Measurements from ENCODE around the gene AR. TPM values are rescaled to one million over a fixed set of nuclear protein-coding genes. Genes with fewer than 3 reads are reported as not detected.

Gene AR
- total and polyA plus RNA-seq, 2 of the 4 experiments (the other 2 are of a cell fraction) = 1.5 to 4.7 TPM

DNA sequence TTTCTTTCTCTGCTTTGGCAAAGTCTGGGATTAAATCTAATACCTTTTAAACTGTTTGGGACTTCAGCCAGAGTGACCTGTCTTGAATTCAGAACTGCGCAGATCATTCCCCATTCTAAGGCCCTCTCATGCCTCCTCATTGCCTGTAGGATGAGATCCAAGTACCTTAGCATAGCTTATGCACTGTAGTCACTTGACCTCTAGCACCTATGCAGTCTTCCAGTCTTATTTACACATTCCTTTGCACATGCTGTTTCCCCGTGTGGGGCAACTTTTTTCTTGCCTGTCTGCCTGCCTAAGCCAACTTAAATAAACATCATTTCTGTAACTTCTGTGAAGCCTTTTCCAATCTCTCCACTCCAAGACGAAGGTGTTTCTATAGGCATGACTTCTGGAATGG lies 68.4 kb downstream of the AR start:
- Histone ChIP-seq H3K79me1 (ENCODE audit: low read depth in 1 of 2, low read length in 2 of 2) (no peaks in the 10 kb centered on the region), H3K14ac (replicated peaks; ENCODE audit: low read depth, low read length) (no peak overlapping the region), H2BK120ac (ENCODE audit: low read depth, low read length) (no peak overlapping the region), H3K9ac (ENCODE audit: low read depth, low read length) (no peak overlapping the region), H4K91ac (ENCODE audit: insufficient read depth, low read depth, low read length) (no peak overlapping the region), H3K4me1 (ENCODE audit: control insufficient read depth, insufficient read depth, low read length) (no peaks in the 10 kb centered on the region), H2AK9ac (replicated peaks; ENCODE audit: low read depth, low read length, poor library complexity) (no peak overlapping the region), H3K9me3 (ENCODE audit: control insufficient read depth, insufficient read depth, low read length) (peaks cover 3% of the 10 kb centered on the region; the same call in 1 of the 2 replicates), H2BK20ac (ENCODE audit: low read depth, low read length) (no peak overlapping the region), H2AK5ac (ENCODE audit: low read depth, low read length) (no peak overlapping the region), H3K36me3 (ENCODE audit: control insufficient read depth, insufficient read depth, low read length) (no peaks in the 10 kb centered on the region), H3K4ac (ENCODE audit: low read depth, low read length) (no peak overlapping the region), H4K5ac (ENCODE audit: low read depth, low read length) (no peak overlapping the region), H3K27me3 (ENCODE audit: control insufficient read depth, insufficient read depth, low read length) (no peaks in the 10 kb centered on the region), H3K4me2 (ENCODE audit: low read depth, low read length) (no peak overlapping the region), H2BK15ac (ENCODE audit: low read depth, low read length) (no peak overlapping the region), H4K20me1 (ENCODE audit: insufficient read depth, low read length) (no peaks in the 10 kb centered on the region), H4K8ac (ENCODE audit: low read depth in 2 of 2, low read length in 2 of 2) (no peak overlapping the region), H3K9me1 (ENCODE audit: insufficient read depth, low read length) (no peaks in the 10 kb centered on the region), H3K4me3 (ENCODE audit: insufficient read depth, low read depth, low read length) (no peak overlapping the region), H3K27ac (ENCODE audit: insufficient read depth, low read length) (no peak overlapping the region), H3K18ac (ENCODE audit: low read depth, low read length) (no peak overlapping the region), H2AFZ (replicated peaks; ENCODE audit: low read length, poor library complexity) (no peak overlapping the region), H2BK5ac (ENCODE audit: low read depth, low read length, poor library complexity, severe bottlenecking) (no peak overlapping the region), H3K56ac (ENCODE audit: extremely low read depth, insufficient read depth, low read length) (no peak overlapping the region), H3K23ac (ENCODE audit: low read depth, low read length) (no peak overlapping the region)
- POLR2A ChIA-PET (ENCODE audit: unreplicated experiment) = no interaction called here
- TF ChIP-seq NFE2L2 (IDR thresholded peaks at IDR 0.05; ENCODE audit: low read depth, low read length) (no peak), BHLHE40 (IDR thresholded peaks at IDR 0.05; ENCODE audit: low read depth, low read length) (peak; percentile 4; the same call in 1 of the 2 replicates)
- 57% methylated on average over 1 of the region's 3 CpGs; no CpG with 5 or more reads in 1 of the 2 experiments for WGBS, 2 experiments (ENCODE audit: extremely low coverage in 2 of 2, insufficient read length in 1 of 2)
- no TSS peak for BruUV-seq (replicated peaks)
- in situ Hi-C loops (cut with MboI; ENCODE audit: low sequenced_read_pairs) = no loop called here
- dilution Hi-C loops (cut with HindIII; ENCODE audit: low sequenced_read_pairs, unreplicated experiment) = no loop called here
- intact Hi-C loops (cut with micrococcal nuclease) = no loop called here
- CTCF ChIA-PET = no interaction called here
- DNase-seq (peak; percentile 32), ATAC-seq (ENCODE audit: low read depth) (no peak)

All from IMR-90 (cell line).